NCI-H2196 treated with DMSO at 0.1 percent for 48 hours (cell line): ENCODE measurements around the gene DMC1.
A peak's percentile ranks its signal among the peaks of the same experiment; 100 is the strongest.
"Not testable (repeated sequence)": the region's sequence is repeated elsewhere in the genome, so short reads cannot be mapped to it uniquely, and the experiment has no call there.

Experiments
- DNase-seq: peaks from one replicate; lab custom pipeline; 2025; ENCODE audit not compliant: unreplicated experiment; lab: John Stamatoyannopoulos, UW

Gene DMC1

GRCh38 chr22:38569972-38570778 is at the start of gene DMC1:
Gene DMC1 (minus strand): TSS chr22:38570183. CDS start chr22:38568256, 1,927 bp downstream.
- DNase-seq = peak; percentile 65

GRCh38 chr22:38618682-38619081 is 48.7 kb upstream of the DMC1 start:
- no peak for DNase-seq

GRCh38 chr22:38618258-38618657 is 48.3 kb upstream of the DMC1 start:
- DNase-seq = no peak

- not testable (repeated sequence) for DNase-seq
Measured at GRCh38 chr22:38615064-38615405, 45.1 kb upstream of the DMC1 start.

GRCh38 chr22:38614332-38615063 is 44.5 kb upstream of the DMC1 start:
- DNase-seq = no peak

- no peak for DNase-seq
Measured at GRCh38 chr22:38613588-38613987, 43.6 kb upstream of the DMC1 start.

GRCh38 chr22:38612217-38613006 is 42.4 kb upstream of the DMC1 start:
- DNase-seq = no peak

GRCh38 chr22:38611559-38611958 is 41.6 kb upstream of the DMC1 start:
- no peak for DNase-seq

- no peak for DNase-seq
Measured at GRCh38 chr22:38610234-38610633, 40.3 kb upstream of the DMC1 start.

- no peak for DNase-seq
Measured at GRCh38 chr22:38608992-38609750, 39.2 kb upstream of the DMC1 start.

- DNase-seq = no peak
Measured at GRCh38 chr22:38607680-38608079, 37.7 kb upstream of the DMC1 start.

- no peak for DNase-seq
Measured at GRCh38 chr22:38602166-38602565, 32.2 kb upstream of the DMC1 start.

- DNase-seq = no peak
Measured at GRCh38 chr22:38601221-38601764, 31.3 kb upstream of the DMC1 start.

- no peak for DNase-seq
Measured at GRCh38 chr22:38599466-38599865, 29.5 kb upstream of the DMC1 start.

GRCh38 chr22:38582923-38583322 is 12.9 kb upstream of the DMC1 start:
- not testable (repeated sequence) for DNase-seq

GRCh38 chr22:38578505-38578904 is 8.5 kb upstream of the DMC1 start:
- DNase-seq = no peak

GRCh38 chr22:38572065-38572464 is 2.1 kb upstream of the DMC1 start:
- DNase-seq = no peak

GRCh38 chr22:38570779-38571364 is 889 bp upstream of the DMC1 start:
- DNase-seq = no peak

GRCh38 chr22:38569181-38569971 is 607 bp downstream of the DMC1 start:
- DNase-seq = no peak
